ENCODE results near the gene SFT2D2.

DNA sequence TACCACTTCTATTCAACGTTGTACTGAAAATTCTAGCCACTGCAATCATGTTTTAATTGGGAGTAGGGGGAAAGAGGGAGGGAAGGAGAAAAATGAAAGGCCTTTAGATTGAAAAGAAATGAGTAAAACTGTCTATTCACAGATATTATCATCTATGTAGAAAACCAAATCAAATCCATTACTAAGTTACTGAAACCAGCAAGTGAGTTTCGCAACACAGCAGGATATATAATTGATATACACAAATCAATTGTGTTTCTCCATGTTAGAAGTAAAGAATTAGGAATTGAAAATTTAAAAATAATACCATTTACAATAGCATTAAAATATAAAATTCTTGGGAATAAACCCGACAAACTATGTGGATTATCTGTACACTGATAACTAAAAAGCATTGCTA lies 19.2 kb downstream of the SFT2D2 start:
- TF ChIP-seq CTCF (IDR thresholded peaks at IDR 0.05) (no peak), POLR2A (IDR thresholded peaks at IDR 0.05) (no peak), POLR2AphosphoS5 (IDR thresholded peaks at IDR 0.05) (no peak)

Data from suprapubic skin (tissue), 4 donors.